ENCODE data around the gene RALGAPA2. TPM values are rescaled to one million over a fixed set of nuclear protein-coding genes. Genes with fewer than 3 reads are reported as not detected.

The RALGAPA2 gene
- total RNA-seq, 2 donors from 2014 or later, result 36.5 to 53.2 TPM

DNA sequence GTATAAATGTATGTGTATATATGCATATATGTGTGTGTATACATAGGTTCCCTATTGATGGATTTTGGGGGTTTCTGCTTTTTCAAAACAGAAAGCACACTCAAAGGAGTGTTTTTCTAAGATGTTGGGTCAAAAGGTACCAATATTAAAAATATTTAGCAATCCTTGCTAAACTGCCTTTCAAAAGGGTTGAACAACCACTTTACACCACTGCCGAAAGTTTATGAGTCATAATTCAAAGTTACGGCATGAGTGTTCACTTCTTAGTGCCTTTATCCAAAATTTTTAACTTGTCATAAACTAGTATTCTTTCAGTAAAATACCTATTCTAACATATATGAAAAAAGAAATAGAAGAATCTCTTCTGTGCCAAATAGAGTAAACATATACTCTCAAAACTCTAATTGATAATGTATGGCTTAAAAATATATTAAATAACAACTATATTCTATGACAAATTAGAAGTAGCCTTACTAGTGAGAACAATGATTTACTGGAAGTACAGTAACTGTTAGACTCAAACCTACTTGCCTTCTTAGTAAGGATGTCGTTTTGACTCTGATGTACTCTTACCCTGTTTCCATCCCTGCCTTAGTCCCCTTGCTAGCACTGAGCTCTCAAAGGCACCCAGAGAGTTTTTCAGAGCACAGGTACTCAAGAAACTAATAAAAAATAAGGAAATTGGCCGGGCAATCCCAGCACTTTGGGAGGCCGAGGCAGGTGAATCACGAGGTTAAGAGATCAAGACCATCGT lies 208.5 kb downstream of the RALGAPA2 start:
- no peak for DNase-seq (ENCODE audit: low spot score)
- WGBS, result 85% methylated on average over 7 of the region's 7 CpGs

DNA sequence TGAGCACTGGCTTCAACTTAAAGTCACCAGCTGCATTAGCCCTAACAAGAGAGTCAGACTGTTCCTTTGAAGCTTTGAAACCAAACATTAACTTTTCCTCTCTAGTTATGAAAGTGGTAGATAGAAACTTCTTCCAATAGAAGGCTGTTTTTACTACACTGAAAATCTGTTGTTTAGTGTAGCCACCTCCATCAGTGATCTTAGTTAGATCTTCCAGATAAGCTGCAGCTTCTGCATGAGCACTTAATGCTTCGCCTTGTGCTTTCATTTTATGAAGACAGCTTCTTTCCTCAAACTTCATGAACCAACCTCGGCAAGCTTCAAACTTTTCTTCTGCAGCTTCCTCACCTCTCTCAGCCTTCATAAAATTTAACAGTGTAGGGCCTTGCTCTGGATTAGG lies 211.3 kb downstream of the RALGAPA2 start:
- H3K9me3 ChIP-seq, result no peaks in the 10 kb centered on the region
- no peak for TF ChIP-seq POLR2A (IDR thresholded peaks at IDR 0.05)
- no peaks in the 10 kb centered on the region for H3K36me3 ChIP-seq
- intact Hi-C loops (cut with DNase I), result no loop called here
- H3K4me1 ChIP-seq (replicated peaks), result no peaks in the 10 kb centered on the region
- H3K4me3 ChIP-seq, result no peak overlapping the region
- H3K27ac ChIP-seq, result no peak overlapping the region
- 77% methylated on average over 2 of the region's 2 CpGs for WGBS
- no peaks in the 10 kb centered on the region for H3K27me3 ChIP-seq (replicated peaks; ENCODE audit: insufficient read depth)
- DNase-seq (ENCODE audit: low spot score), result no peak

More for the DNA sequence above, 208.5 kb downstream of the RALGAPA2 start:
- H3K27me3 ChIP-seq (replicated peaks; ENCODE audit: insufficient read depth), result no peaks in the 10 kb centered on the region
- H3K4me3 ChIP-seq, result no peak overlapping the region
- no peaks in the 10 kb centered on the region for H3K4me1 ChIP-seq (replicated peaks)
- H3K36me3 ChIP-seq, result no peaks in the 10 kb centered on the region
- H3K27ac ChIP-seq, result no peak overlapping the region
- no peaks in the 10 kb centered on the region for H3K9me3 ChIP-seq
- TF ChIP-seq, protein P1, sequence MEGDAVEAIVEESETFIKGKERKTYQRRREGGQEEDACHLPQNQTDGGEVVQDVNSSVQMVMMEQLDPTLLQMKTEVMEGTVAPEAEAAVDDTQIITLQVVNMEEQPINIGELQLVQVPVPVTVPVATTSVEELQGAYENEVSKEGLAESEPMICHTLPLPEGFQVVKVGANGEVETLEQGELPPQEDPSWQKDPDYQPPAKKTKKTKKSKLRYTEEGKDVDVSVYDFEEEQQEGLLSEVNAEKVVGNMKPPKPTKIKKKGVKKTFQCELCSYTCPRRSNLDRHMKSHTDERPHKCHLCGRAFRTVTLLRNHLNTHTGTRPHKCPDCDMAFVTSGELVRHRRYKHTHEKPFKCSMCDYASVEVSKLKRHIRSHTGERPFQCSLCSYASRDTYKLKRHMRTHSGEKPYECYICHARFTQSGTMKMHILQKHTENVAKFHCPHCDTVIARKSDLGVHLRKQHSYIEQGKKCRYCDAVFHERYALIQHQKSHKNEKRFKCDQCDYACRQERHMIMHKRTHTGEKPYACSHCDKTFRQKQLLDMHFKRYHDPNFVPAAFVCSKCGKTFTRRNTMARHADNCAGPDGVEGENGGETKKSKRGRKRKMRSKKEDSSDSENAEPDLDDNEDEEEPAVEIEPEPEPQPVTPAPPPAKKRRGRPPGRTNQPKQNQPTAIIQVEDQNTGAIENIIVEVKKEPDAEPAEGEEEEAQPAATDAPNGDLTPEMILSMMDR (IDR thresholded peaks at IDR 0.05), result no peak
- TF ChIP-seq POLR2A (IDR thresholded peaks at IDR 0.05) (no peak), POLR2AphosphoS5 (IDR thresholded peaks at IDR 0.05) (no peak)
- intact Hi-C loops (cut with DNase I), result no loop called here

DNA sequence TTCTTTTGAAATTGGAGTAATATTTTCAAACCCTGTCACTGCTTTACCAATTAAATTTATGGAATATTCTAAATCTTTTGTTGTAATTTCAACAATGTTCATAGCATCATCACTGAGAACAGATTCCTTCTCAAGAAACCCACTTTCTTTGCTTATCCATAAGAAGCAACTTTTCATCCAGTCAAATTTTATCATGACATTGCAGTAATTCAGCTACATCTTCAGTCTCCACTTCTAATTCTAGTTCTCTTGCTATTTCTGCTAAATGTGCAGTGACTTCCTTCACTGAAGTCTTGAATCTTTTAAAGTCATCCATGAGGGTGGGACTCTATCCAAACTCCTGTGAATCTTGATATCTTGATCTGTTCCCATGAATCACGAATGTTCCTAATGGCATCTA lies 212.1 kb downstream of the RALGAPA2 start:
- intact Hi-C loops (cut with DNase I), result no loop called here
- no peak overlapping the region for H3K27ac ChIP-seq
- TF ChIP-seq, protein P1 (IDR thresholded peaks at IDR 0.05), result no peak
- H3K27me3 ChIP-seq (replicated peaks; ENCODE audit: insufficient read depth), result no peaks in the 10 kb centered on the region
- DNase-seq (ENCODE audit: low spot score), result no peak
- no peaks in the 10 kb centered on the region for H3K36me3 ChIP-seq
- WGBS, result 48% methylated on average over 1 of the region's 1 CpG
- no peaks in the 10 kb centered on the region for H3K9me3 ChIP-seq
- H3K4me3 ChIP-seq, result no peak overlapping the region
- no peaks in the 10 kb centered on the region for H3K4me1 ChIP-seq (replicated peaks)

DNA sequence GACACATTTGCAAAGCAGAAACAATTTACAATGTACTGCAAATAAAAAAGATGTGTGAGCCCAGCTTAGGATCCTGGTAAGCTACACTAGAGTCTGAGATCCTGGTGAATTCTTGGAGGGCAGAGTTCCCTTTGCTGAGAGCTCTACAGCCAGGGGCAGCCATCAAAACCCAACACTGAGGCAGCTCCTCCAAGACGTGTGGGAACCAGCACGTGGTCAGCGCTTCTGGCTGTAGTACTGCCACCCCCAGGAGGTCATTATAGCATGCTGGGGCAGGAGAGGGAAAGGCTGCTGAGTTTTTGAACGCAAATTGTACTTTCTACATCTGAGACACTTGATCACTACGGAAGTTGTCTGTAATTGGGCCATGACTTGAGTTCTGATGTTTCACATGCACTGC lies 213.0 kb downstream of the RALGAPA2 start:
- Histone ChIP-seq H3K27me3 (replicated peaks; ENCODE audit: insufficient read depth) (no peaks in the 10 kb centered on the region), H3K36me3 (no peaks in the 10 kb centered on the region), H3K4me3 (no peak overlapping the region), H3K27ac (no peak overlapping the region), H3K9me3 (no peaks in the 10 kb centered on the region), H3K4me1 (replicated peaks) (no peaks in the 10 kb centered on the region)
- intact Hi-C loops (cut with DNase I), result no loop called here
- WGBS, result 76% methylated on average over 5 of the region's 5 CpGs
- TF ChIP-seq, protein P1 (IDR thresholded peaks at IDR 0.05), result no peak
- TF ChIP-seq POLR2AphosphoS5 (IDR thresholded peaks at IDR 0.05) (no peak), POLR2A (IDR thresholded peaks at IDR 0.05) (no peak)
- no peak for DNase-seq (ENCODE audit: low spot score)

DNA sequence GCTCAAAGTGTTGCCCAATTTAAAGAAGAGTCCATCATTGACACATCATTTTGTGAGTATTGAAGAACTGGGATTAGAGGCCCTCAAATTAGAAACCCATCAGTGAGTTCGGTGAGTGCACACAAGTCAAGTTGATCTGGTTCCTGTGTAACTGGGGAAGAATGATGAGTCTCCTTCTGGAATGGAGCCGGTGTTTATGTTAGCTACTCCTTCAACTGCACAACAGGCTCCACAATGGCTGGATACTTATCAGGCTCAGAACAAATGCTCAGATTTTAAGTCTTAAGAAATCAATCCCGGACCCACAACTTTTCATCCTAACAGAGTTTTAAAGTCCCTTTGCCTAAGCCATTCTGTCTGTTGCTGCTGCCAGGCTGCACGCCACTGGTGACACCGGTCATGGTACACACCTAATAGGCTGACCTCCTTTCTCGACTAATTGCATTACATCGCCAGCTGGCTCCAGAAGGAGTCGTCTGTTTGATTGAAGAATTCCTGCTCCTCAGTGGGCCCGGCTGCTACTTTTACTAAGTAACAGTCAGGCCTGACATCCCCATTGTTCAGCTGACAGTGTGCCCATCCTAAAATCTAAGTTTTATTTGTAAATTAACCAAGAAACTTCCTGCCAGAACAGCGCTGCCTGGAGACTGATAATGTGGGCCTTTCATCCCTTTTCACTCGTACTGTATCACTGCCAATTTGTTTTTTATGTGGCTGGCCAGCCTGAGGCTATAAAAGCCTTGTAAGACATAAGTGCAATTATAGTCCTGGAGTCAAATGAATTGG lies 214.2 kb downstream of the RALGAPA2 start:
- intact Hi-C loops (cut with DNase I), result no loop called here
- DNase-seq (ENCODE audit: low spot score), result no peak
- Histone ChIP-seq H3K36me3 (no peaks in the 10 kb centered on the region), H3K27me3 (replicated peaks; ENCODE audit: insufficient read depth) (no peaks in the 10 kb centered on the region), H3K4me1 (replicated peaks) (no peaks in the 10 kb centered on the region), H3K4me3 (no peak overlapping the region), H3K27ac (peak overlapping the region in 1 of 2 donors; percentile 1), H3K9me3 (no peaks in the 10 kb centered on the region)
- WGBS, result 22% methylated on average over 11 of the region's 11 CpGs
- no peak for TF ChIP-seq POLR2A (IDR thresholded peaks at IDR 0.05)
- TF ChIP-seq, protein P1 (IDR thresholded peaks at IDR 0.05), result no peak
- TF ChIP-seq POLR2AphosphoS5 (IDR thresholded peaks at IDR 0.05), result no peak
